LoVo (cell line): ENCODE measurements around the gene SLTM.
A peak's percentile ranks its signal among the peaks of the same experiment; 100 is the strongest.
"Not testable (repeated sequence)": the region's sequence is repeated elsewhere in the genome, so short reads cannot be mapped to it uniquely, and the experiment has no call there.

Experiments used
- DNase-seq: peaks from one replicate; pipeline ENCODE4 v3.0.0-alpha.2; 2016; ENCODE audit warnings: low spot score

SLTM gene

DNA sequence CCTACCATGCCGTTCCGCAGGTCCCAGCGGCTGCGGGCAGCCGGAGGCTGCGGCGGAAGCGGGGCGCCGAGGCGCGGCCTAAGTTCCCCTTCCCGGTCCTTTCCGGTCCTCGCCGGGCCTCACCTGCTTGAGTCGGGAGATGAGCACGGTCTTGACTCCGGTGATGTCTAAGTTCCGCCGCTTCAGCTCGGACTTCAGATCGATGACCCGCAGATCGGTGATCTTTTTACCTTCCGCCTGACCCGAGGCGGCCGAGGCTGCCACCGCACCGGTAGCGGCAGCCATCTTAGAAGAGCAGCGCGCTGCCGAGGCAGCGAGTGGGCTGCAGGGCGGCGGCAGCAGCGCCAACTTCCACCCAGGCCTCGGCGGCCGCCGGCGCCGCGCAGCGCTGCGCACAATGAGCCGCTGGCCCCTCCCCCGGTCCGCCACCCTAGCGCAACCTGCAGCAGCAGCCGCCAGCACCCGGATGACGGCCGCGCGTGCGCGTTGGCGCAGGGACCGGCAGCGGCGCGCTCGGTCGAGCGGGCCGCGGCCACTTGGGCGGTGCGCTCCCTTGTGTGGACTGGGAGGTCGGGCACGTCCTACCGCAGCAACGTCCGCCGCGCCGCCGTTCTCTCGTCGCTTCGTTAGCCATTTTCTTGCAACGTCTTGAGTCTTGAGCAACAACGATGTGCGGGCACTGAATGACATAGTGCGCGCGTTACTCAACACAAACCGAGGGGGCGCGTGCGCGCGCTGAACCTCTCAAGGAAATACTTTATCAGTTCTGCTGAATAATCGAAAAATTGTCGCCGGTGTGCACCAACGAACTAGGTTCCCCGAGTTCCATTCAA is at the start of gene SLTM:
SLTM (minus strand) TSS at position 399 of the 833 bp plus-strand sequence; CDS start at position 285, 114 bp downstream.
- DNase-seq = peak; percentile 98

DNA sequence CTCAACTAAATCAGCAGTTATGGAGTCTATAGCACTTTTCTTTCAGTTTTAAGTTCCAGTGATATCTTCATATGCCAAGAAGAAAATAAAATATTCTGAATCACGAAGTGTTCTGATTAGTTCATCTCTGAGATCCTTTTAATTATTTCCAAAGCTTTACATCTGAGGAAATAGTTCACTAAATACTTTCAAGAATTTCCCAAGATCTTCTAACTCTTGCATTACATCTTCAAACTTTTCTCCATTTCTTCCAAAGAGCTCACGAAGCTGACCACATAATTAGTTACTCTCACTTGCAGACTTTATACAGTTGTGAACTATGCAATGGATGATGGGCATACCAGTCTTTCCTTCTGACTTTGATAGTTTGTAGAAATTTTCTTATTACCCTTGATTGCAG is 49.8 kb upstream of the SLTM start:
- DNase-seq = no peak

- no peak for DNase-seq
Measured at GRCh38 chr15:58981808-58982475, 48.5 kb upstream of the SLTM start.

DNA sequence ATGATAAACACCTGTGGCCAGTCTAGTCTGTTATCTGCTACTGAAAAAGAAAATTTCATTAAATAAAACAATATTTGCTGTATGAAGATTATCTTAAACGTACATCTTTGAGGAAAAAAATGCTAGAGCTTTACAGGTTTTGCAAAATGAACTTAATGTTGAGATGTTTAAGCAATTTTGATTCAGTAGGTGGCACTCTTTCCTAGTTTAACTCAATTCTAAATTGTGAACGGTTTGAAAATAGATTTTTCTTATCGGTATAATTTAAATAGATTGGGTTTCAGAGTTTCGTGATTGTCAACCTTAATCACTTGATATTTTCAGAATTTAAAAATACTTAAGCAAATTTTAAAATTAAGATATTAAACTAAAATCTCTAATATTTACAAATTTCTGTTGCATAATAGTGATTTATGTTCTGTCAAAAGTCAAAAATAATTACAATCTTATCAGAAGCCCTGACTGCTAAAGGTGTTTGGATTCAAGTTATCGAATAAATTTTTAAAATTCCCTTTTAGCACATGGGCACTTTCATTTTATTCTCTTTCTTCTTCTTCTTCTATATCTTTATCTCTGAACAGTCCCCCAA is 47.0 kb upstream of the SLTM start:
- DNase-seq = peak; percentile 67

DNA sequence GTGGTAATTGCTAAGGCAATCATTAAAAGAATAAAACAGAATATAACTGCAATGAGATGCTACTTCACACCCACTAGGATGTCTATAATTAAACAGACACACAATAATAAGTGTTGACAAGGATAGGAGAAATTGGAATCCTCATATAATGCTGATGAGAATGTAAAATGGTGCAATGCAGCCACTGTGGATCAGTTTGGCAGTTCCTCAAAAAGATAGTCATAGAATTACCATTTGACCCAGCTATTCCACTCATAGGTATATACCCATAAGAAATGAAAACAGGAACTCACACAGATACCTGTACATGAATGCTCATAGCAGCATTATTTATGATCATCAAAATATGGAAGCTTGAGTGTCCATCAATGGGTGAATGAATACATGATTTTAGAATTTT is 44.4 kb upstream of the SLTM start:
- no peak for DNase-seq

GRCh38 chr15:58967479-58967878 is 34.0 kb upstream of the SLTM start:
- no peak for DNase-seq

DNA sequence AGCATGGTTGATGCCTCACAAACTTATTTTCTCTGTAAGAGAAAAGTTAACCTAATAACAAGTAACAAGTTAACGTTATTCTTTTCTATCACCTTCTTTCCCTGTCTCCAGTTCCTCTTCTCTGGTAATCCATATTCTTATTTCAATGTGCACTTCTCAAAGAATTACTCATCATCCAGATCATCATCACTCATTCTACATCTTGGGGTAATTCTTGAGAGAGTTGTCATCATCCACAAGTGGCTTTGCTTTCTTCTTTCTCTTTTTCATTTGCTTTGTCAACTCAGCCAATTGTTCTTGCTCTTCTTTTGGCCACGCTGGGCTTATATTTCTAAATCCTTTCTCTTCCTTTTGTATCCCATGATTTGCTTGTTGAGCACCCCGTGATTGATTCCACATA is 33.2 kb upstream of the SLTM start:
- DNase-seq = no peak

DNA sequence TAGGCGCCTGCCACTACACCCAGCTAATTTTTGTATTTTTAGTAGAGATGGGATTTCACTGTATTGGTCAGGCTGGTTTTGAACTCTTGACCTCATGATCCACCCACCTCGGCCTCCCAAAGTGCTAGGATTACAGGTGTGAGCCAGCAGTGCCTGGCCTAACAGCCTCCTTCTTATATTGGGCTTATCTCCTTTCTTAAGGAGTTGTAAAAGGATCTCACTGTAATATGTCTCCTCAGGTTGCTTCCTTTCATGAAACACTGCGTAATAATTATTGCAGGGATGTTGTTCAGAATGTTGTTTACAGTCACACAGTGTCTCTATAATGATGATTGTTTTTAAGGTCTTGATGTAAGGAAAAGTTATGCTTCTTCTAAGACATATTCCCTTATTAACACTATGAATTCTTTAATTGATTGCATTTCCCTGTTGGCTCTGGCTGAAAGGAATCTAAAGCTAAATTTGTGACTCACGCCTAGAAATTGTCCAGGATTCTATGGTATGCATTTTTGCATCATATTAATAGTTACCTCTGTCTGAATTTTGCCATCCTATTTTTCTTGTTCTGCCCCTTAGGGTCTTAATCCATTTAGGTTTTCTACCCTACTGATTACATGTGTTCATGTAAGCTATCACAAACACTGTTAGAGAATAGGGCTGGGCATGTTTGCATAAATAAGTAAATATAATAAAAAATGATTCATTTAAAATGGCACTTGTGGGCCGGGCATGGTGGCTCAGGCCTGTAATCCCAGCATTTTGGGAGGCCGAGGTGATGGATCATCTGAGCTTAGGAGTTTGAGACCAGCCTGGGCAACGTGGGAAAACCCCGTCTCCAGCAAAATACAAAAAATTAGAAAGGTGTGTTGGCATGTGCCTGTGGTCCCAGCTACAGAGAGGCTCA is 29.4 kb upstream of the SLTM start:
- DNase-seq = peak; percentile 45

DNA sequence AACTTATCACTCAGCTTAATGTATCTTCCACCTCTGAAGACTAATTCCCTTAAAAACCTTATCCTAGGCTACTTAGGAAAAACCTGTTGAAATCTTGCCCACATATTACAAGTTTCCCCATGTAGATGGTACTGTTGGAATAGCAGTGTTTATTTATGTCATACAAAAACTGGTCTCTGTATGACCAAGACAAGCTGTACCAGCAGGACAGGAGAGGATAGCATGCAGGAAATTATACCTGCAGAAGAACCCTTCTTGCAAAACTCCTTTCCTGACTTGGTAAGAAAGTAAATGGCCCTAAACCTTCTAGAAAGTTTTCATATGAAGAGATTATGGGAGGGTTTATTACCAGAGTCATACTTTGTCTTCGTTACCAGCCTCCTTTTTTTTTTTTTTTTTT is 28.7 kb upstream of the SLTM start:
- DNase-seq = no peak

DNA sequence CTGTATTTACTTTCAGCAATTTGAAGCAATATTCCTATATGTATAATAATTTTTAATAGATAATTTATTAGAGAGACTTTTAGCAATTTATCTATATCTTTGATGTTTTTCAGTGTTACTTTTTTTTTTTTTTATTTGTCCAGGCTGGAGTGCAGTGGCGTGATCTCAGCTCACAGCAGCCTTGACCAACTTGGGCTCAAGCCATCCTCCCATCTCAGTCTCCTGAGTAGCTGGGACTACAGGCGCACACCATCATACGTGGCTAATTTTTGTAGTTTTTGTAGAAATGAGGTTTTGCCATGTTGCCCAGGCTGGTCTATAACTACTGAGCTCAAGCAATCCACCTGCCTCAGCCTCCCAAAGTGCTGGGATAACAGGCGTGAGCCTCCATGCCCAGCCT is 25.3 kb upstream of the SLTM start:
- DNase-seq = no peak

- peak; percentile 76 for DNase-seq
Measured at GRCh38 chr15:58957101-58957973, 23.9 kb upstream of the SLTM start.

GRCh38 chr15:58952751-58953150 is 19.3 kb upstream of the SLTM start:
- peak; percentile 42 for DNase-seq

DNA sequence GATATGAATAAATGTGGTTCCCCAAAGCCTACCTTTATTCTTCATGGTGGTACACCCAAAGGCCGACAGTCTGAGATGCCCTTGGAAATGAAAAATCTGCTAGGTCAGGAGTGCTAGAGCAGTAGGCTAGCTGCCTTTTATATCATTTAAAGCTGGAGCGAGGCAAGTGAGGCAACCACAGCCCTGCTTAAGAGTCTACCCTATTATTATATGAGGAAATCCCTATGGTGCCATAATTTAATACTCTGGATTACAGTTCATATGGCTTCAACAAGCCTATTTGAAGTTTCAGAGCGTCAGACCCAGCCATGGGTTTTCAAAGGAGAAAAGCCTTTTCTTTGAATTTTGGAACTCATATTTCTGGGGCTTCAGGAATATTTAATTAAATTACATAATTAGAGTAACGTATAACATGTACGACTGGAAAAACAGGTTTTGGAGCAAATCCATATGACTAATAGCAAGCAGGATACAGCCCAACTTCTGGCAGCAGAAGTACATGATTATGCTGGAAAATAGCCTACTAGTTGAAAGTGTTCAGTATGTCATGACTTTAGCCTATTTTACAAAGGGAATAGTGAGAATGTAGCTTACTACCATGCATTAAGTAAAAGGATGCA is 18.0 kb upstream of the SLTM start:
- DNase-seq = peak; percentile 86

DNA sequence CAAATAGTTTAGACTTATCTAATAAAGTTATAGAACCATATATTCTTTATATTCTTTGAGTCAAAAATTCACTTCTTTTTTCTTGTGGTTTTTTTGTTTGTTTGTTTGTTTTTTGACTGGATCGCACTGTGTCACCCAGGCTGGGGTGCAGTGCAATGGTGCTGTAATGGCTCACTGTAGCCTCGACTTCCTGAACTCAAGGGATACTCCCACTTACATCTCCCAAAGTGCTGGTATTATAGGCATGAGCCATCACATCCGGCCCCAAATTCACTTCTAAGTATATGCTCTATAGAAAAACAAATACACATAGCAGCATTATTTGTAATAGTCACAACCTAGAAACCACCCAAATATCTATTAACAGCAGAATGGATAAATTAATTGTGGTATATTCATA is 13.7 kb upstream of the SLTM start:
- DNase-seq = no peak

- DNase-seq = not testable (repeated sequence)
Measured at GRCh38 chr15:58934974-58935373, 1.5 kb upstream of the SLTM start.

GRCh38 chr15:58934521-58934920 is 1.0 kb upstream of the SLTM start:
- peak; percentile 84 for DNase-seq

DNA sequence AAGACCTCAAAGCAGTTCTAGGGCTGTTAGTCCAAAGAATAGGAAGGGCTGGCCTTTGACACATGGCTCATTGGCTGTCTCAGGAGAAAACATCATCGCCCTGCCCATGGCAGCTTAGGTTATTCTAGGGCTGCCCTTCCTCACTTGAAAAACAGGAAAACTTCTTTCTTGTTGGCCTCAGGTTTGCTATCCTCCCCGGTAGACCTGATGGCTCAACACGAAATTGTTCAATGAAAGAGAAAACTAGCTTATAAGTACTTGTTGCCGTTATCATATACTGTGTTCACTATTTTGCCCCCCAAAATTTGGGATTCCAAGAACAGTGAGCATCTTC is 602 bp upstream of the SLTM start:
- no peak for DNase-seq

- DNase-seq = no peak
Measured at GRCh38 chr15:58932710-58933280, 684 bp downstream of the SLTM start.

DNA sequence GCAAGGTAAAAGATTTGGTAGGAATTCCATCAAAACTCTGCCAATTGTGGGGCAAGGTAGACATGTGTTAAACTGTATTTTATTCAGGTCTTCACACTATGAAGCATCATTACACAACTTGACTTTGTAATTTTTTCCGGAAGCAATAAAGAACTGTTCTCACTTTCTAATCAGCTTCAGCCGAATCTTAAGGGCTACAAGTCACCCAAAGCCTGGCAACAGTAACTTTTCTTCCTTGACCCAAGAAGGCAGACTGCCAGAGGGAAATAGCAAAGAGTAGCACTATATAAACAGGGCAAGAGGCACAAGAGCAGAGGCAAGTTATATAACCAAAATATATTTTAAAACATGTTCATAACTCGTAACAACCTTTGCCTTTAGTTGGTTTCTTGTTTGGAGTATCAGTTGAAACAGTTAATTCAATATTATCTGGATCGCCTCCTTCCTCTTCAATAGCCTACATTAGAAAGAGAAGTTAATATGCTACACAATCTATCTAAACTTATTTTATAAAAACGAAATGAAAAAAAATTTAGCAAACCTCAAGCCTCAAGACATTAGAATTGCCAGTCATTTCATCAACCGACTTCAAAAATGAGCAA is 1.4 kb downstream of the SLTM start:
- DNase-seq = peak; percentile 40

DNA sequence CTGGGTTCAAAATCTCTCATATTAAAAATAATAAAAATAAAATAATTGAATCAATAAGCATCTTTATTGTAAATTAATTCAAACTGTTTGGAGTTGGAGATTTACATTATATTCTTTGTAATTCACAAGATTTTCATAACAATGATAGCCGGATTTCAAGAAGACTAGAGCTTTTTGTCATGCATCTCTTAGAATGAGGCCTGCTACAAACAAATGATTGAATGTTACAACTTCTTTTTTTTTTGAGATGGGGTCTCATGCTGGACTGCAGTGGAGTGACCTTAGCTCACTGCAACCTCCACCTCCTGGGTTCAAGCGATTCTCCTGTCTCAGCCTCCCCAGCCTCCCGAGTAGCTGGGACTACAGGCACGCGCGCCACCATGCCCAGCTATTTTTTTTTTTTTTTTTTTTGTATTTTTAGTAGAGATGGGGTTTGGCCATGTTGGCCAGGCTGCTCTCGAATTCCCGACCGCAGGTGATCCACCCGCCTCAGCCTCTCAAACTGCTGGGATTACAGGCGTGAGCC is 3.5 kb downstream of the SLTM start:
- no peak for DNase-seq
